Activated naive CD8-positive, alpha-beta T cell treated with anti-CD3 and anti-CD28 coated beads, Interleukin-2, amount 50 U/mL, for 16 hours (primary cell): ENCODE data around the gene CLIP3.

Experiments
- DNase-seq: peaks from one replicate; pipeline ENCODE4 v3.0.0-alpha.2; 2020; ENCODE audit warnings: low read depth, low spot score

The CLIP3 gene

GRCh38 chr19:36009633-36010379 is 22.9 kb downstream of the CLIP3 start:
- no peak for DNase-seq

GRCh38 chr19:36009220-36009619 is 23.5 kb downstream of the CLIP3 start:
- no peak for DNase-seq

GRCh38 chr19:36008336-36008978 is 24.2 kb downstream of the CLIP3 start, which contains the start of gene SYNE4:
TSS of gene SYNE4 (minus strand) at chr19:36008813. CDS start at chr19:36008681, 132 bp downstream.
- no peak for DNase-seq

GRCh38 chr19:36006955-36007354 is 25.7 kb downstream of the CLIP3 start:
- no peak for DNase-seq

GRCh38 chr19:36003284-36003683 is 29.4 kb downstream of the CLIP3 start:
- no peak for DNase-seq

GRCh38 chr19:36001605-36002004 is 31.1 kb downstream of the CLIP3 start:
- no peak for DNase-seq

- no peak for DNase-seq
These were observed 35.9 kb downstream of the CLIP3 start for GRCh38 chr19:35996777-35997176.

GRCh38 chr19:35995048-35995993 is 37.4 kb downstream of the CLIP3 start, which contains the start of gene SDHAF1:
TSS of gene SDHAF1 (plus strand) at chr19:35995188. CDS start at chr19:35995275, 87 bp downstream.
- peak; percentile 90 for DNase-seq

- no peak for DNase-seq
These were observed 38.6 kb downstream of the CLIP3 start for GRCh38 chr19:35993923-35994598.

- no peak for DNase-seq
These were observed 39.5 kb downstream of the CLIP3 start for GRCh38 chr19:35992907-35993765.

GRCh38 chr19:35991731-35992450 is 40.8 kb downstream of the CLIP3 start:
- no peak for DNase-seq

GRCh38 chr19:35990771-35991730 is 41.6 kb downstream of the CLIP3 start:
- DNase-seq, result no peak

- DNase-seq, result no peak
These were observed 42.5 kb downstream of the CLIP3 start for GRCh38 chr19:35990156-35990555.

GRCh38 chr19:35988824-35989223 is 43.8 kb downstream of the CLIP3 start:
- no peak for DNase-seq

- DNase-seq, result no peak
These were observed 45.1 kb downstream of the CLIP3 start for GRCh38 chr19:35987571-35987896.

- DNase-seq, result no peak
These were observed 45.8 kb downstream of the CLIP3 start for GRCh38 chr19:35986664-35987570.

GRCh38 chr19:35986111-35986510 is 46.6 kb downstream of the CLIP3 start:
- DNase-seq, result no peak

- no peak for DNase-seq
These were observed 49.5 kb downstream of the CLIP3 start for GRCh38 chr19:35983177-35983576.
